Upper lobe of left lung (tissue), 4 donors: ENCODE measurements around the gene GABBR2.

Source experiments
- CTCF ChIP-seq, 6 experiments: fragments of 450-650 bp in 4 of 6; fragments of 200-600 bp in 2 of 6; sonication (generic) in 2 of 6; IDR thresholded peaks; one replicate each; pipeline ENCODE4 v1.5.1; 2016 to 2019; ENCODE audit warnings: antibody characterized with exemption in 6 of 6
- EP300 ChIP-seq, 4 donors: sonication (generic); formaldehyde crosslinking; IDR thresholded peaks; one replicate each; pipeline ENCODE4 v1.5.1; 2017; ENCODE audit warnings: antibody characterized with exemption in 4 of 4, control low read depth in 2 of 4
- POLR2A ChIP-seq, 4 donors: fragments of 450-650 bp; IDR thresholded peaks; one replicate each; pipeline ENCODE4 v1.5.1; 2016 to 2017; ENCODE audit warnings: antibody characterized with exemption in 4 of 4, mild to moderate bottlenecking in 2 of 4

GRCh38 chr9:98450496-98450895 is 258.2 kb downstream of the GABBR2 start:
- no peak for TF ChIP-seq CTCF (IDR thresholded peaks at IDR 0.05)
- no peak for TF ChIP-seq POLR2A (IDR thresholded peaks at IDR 0.05)
- TF ChIP-seq EP300 (IDR thresholded peaks at IDR 0.05), result no peak
